Liver (tissue), 9 donors: ENCODE measurements around the gene HPCAL1. TPM values are rescaled to one million over a fixed set of nuclear protein-coding genes. Genes with fewer than 3 reads are reported as not detected.

Source experiments
- DNase-seq: peaks from one replicate; pipeline ENCODE4 v3.0.0-alpha.2; 2017; ENCODE audit warnings: low spot score
- H3K27ac ChIP-seq, 2 donors: one replicate each; pipeline ENCODE4 v1.7.0; 2013; ENCODE audit warnings: inconsistent platforms in 2 of 2, low read length in 2 of 2, control low read depth in 1 of 2, low read depth in 1 of 2, mild to moderate bottlenecking in 1 of 2
- H3K27me3 ChIP-seq, 4 donors: one replicate each; pipeline versions ENCODE4 v1.6.1 to v1.7.0; 2013; ENCODE audit warnings: low read length in 3 of 4, inconsistent platforms in 1 of 4, mild to moderate bottlenecking in 1 of 4, moderate library complexity in 1 of 4; ENCODE audit not compliant: control insufficient read depth in 4 of 4, insufficient read depth in 4 of 4
- H3K36me3 ChIP-seq, 4 donors: one replicate each; pipeline versions ENCODE4 v1.6.1 to v1.7.0; 2013; ENCODE audit warnings: low read length in 3 of 4, mild to moderate bottlenecking in 3 of 4, low read depth in 1 of 4, moderate library complexity in 1 of 4; ENCODE audit not compliant: control insufficient read depth in 4 of 4, insufficient read depth in 3 of 4
- H3K4me1 ChIP-seq, 4 donors: one replicate each; pipeline versions ENCODE4 v1.6.1 to v1.7.0; 2013; ENCODE audit warnings: low read length in 3 of 4, mild to moderate bottlenecking in 3 of 4, moderate library complexity in 1 of 4; ENCODE audit not compliant: control insufficient read depth in 4 of 4, insufficient read depth in 4 of 4
- H3K4me3 ChIP-seq, 3 donors: one replicate each; pipeline versions ENCODE4 v1.6.1 to v1.7.0; 2013; ENCODE audit warnings: low read length in 3 of 3, control low read depth in 1 of 3, low read depth in 1 of 3, mild to moderate bottlenecking in 1 of 3
- H3K9ac ChIP-seq, 2 donors: one replicate each; pipeline ENCODE4 v1.7.0; 2013; ENCODE audit warnings: low read length in 2 of 2, mild to moderate bottlenecking in 2 of 2, moderate library complexity in 2 of 2, control low read depth in 1 of 2, low read depth in 1 of 2
- H3K9me3 ChIP-seq, 4 donors: one replicate each; pipeline versions ENCODE4 v1.6.1 to v1.7.0; 2013; ENCODE audit warnings: low read length in 3 of 4; ENCODE audit not compliant: control insufficient read depth in 4 of 4
- ATF3 ChIP-seq: IDR thresholded peaks from 2 replicates; pipeline ENCODE4 v1.6.1; 2016; ENCODE audit warnings: antibody characterized with exemption
- CTCF ChIP-seq: fragments of 150-350 bp; IDR thresholded peaks from 2 replicates; pipeline ENCODE4 v1.5.1; 2017; ENCODE audit warnings: improper control_type of control experiment, low read depth, low read length; ENCODE audit not compliant: missing input control
- EGR1 ChIP-seq, 2 donors: IDR thresholded peaks; 2 replicates each; pipeline ENCODE4 v1.6.1; 2016 to 2018; ENCODE audit warnings: antibody characterized with exemption in 2 of 2, low read depth in 2 of 2
- FOXA1 ChIP-seq: IDR thresholded peaks from 2 replicates; pipeline ENCODE4 v1.6.1; 2016; ENCODE audit warnings: antibody characterized with exemption
- FOXA2 ChIP-seq: IDR thresholded peaks from 2 replicates; pipeline ENCODE4 v1.6.1; 2016; ENCODE audit warnings: antibody characterized with exemption
- GABPA ChIP-seq, 2 donors: IDR thresholded peaks in 1 of 2; conservative IDR thresholded peaks in 1 of 2; 2 replicates each; pipeline ENCODE4 v1.6.1; 2016; ENCODE audit warnings: antibody characterized with exemption in 2 of 2, mild to moderate bottlenecking in 1 of 2, moderate library complexity in 1 of 2
- HNF4A ChIP-seq, 2 donors: conservative IDR thresholded peaks; 2 replicates each; pipeline ENCODE4 v1.6.1; 2016; ENCODE audit warnings: antibody characterized with exemption in 2 of 2, mild to moderate bottlenecking in 2 of 2
- HNF4G ChIP-seq: IDR thresholded peaks from 2 replicates; pipeline ENCODE4 v1.6.1; 2016; ENCODE audit warnings: antibody characterized with exemption
- JUND ChIP-seq, 2 donors: IDR thresholded peaks; 2 replicates each; pipeline ENCODE4 v1.6.1; 2016; ENCODE audit warnings: antibody characterized with exemption in 2 of 2
- MAX ChIP-seq: IDR thresholded peaks from 2 replicates; pipeline ENCODE4 v1.6.1; 2016; ENCODE audit warnings: antibody characterized with exemption
- NR2F2 ChIP-seq: IDR thresholded peaks from 2 replicates; pipeline ENCODE4 v1.6.1; 2016; ENCODE audit warnings: antibody characterized with exemption
- RAD21 ChIP-seq, 2 donors: IDR thresholded peaks; 2 replicates each; pipeline ENCODE4 v1.6.1; 2016; ENCODE audit warnings: antibody characterized with exemption in 2 of 2, mild to moderate bottlenecking in 2 of 2
- REST ChIP-seq: IDR thresholded peaks from 2 replicates; pipeline ENCODE4 v1.6.1; 2016; ENCODE audit warnings: antibody characterized with exemption, mild to moderate bottlenecking
- RXRA ChIP-seq, 2 donors: IDR thresholded peaks; 2 replicates each; pipeline ENCODE4 v1.6.1; 2017 to 2018; ENCODE audit warnings: antibody characterized with exemption in 2 of 2, mild to moderate bottlenecking in 1 of 2
- SP1 ChIP-seq: IDR thresholded peaks from 2 replicates; pipeline ENCODE4 v1.6.1; 2018; ENCODE audit warnings: antibody characterized with exemption, mild to moderate bottlenecking
- TAF1 ChIP-seq: conservative IDR thresholded peaks from 2 replicates; pipeline ENCODE4 v1.6.1; 2016; ENCODE audit warnings: antibody characterized with exemption, mild to moderate bottlenecking
- YY1 ChIP-seq: IDR thresholded peaks from 2 replicates; pipeline ENCODE4 v1.6.1; 2016; ENCODE audit warnings: antibody characterized with exemption, mild to moderate bottlenecking
- ZBTB33 ChIP-seq: IDR thresholded peaks from 2 replicates; pipeline ENCODE4 v1.6.1; 2016; ENCODE audit warnings: antibody characterized with exemption
- WGBS: extraction: QIAGEN DNeasy Blood & Tissue Kit; methylation state at CpG from one replicate; pipeline ENCODE4 v1.1.7; 2013; 5-methylcytosine and 5-hydroxymethylcytosine counted together
- polyA plus RNA-seq, 2 donors: library from polyadenylated mRNA; stranded (reverse) in 1 of 2; unstranded in 1 of 2; fragments of 200-250 nt in 1 of 2; fragments of >200 nt in 1 of 2; fragmentation: Nextera tagmentation in 1 of 2; extraction: Ambion mirVana in 1 of 2; gene quantifications; one replicate each; pipeline versions ENCODE4 v1.2.1 to v1.2.3, GENCODE V29; 2013 to 2015
- total RNA-seq, 2 donors: library from RNA; depleted of rRNA; stranded (reverse); fragments of >200 nt; gene quantifications; one replicate each; pipeline ENCODE4 v1.2.3, GENCODE V29; 2014
- donor health status: healthy.
- donor health status: healthy.
- donor health status: healthy.
- donor health status: healthy.
- donor health status: healthy.

The HPCAL1 gene
- total and polyA plus RNA-seq, 4 donors, result 17.3 to 27.9 (median 22.9) TPM

GRCh38 chr2:10269291-10269690, 33.4 kb upstream of the HPCAL1 start (continued):
- TF ChIP-seq ZBTB33, result no peak
- TF ChIP-seq ATF3, result no peak
- no peak for TF ChIP-seq SP1

- DNase-seq, result no peak
- no peaks in the 10 kb centered on the region for H3K27me3 ChIP-seq
- H3K9me3 ChIP-seq, result no peaks in the 10 kb centered on the region
- TF ChIP-seq NR2F2 (no peak), HNF4G (no peak), TAF1 (no peak), FOXA1 (no peak), ZBTB33 (no peak), HNF4A (conservative IDR thresholded peaks at IDR 0.05) (no peak), CTCF (no peak), JUND (IDR thresholded peaks at IDR 0.05) (no peak), MAX (no peak), SP1 (no peak), EGR1 (IDR thresholded peaks at IDR 0.05; ENCODE audit: low read depth in 2 of 2) (no peak), REST (no peak), FOXA2 (no peak), RAD21 (IDR thresholded peaks at IDR 0.05) (no peak), YY1 (no peak), RXRA (IDR thresholded peaks at IDR 0.05) (no peak), GABPA (IDR thresholded peaks at IDR 0.05 in 1 of 2, conservative IDR thresholded peaks at IDR 0.05 in 1 of 2) (no peak)
- H3K36me3 ChIP-seq, result no peaks in the 10 kb centered on the region
- H3K27ac ChIP-seq, result peak overlapping the region; percentile 21 to 29
- H3K4me1 ChIP-seq, result peaks cover 4 to 18% (median 16%) of the 10 kb centered on the region in 4 donors
- no peak overlapping the region for H3K9ac ChIP-seq
- 91% methylated on average over 15 of the region's 15 CpGs for WGBS
- H3K4me3 ChIP-seq, result no peak overlapping the region
Observed at GRCh38 chr2:10269711-10270610, 32.7 kb upstream of the HPCAL1 start.
